Suprapubic skin (tissue), 4 donors: ENCODE measurements around the gene LAMC3. TPM values are rescaled to one million over a fixed set of nuclear protein-coding genes. Genes with fewer than 3 reads are reported as not detected.

Experiments used
- DNase-seq, 2 donors: peaks; one replicate each; pipeline ENCODE4 v3.0.0-alpha.2; 2019; ENCODE audit warnings: low spot score in 2 of 2
- H3K27ac ChIP-seq: fragments of 200-600 bp; sonication (generic); one replicate; pipeline ENCODE4 v1.5.1; 2019
- H3K27me3 ChIP-seq: fragments of 200-600 bp; sonication (generic); one replicate; pipeline ENCODE4 v1.5.1; 2019
- H3K36me3 ChIP-seq: fragments of 200-600 bp; sonication (generic); one replicate; pipeline ENCODE4 v1.5.1; 2019
- H3K4me1 ChIP-seq: fragments of 200-600 bp; sonication (generic); one replicate; pipeline ENCODE4 v1.5.1; 2019
- H3K4me3 ChIP-seq: fragments of 200-600 bp; sonication (generic); one replicate; pipeline ENCODE4 v1.5.1; 2019; ENCODE audit warnings: mild to moderate bottlenecking
- H3K9me3 ChIP-seq: fragments of 200-600 bp; sonication (generic); one replicate; pipeline ENCODE4 v1.5.1; 2019
- EP300 ChIP-seq: sonication (generic); formaldehyde crosslinking; IDR thresholded peaks from one replicate; pipeline ENCODE4 v1.6.1; 2017; ENCODE audit warnings: antibody characterized with exemption
- POLR2A ChIP-seq, 2 donors: fragments of 450-650 bp; IDR thresholded peaks; one replicate each; pipeline ENCODE4 v1.6.1; 2017; ENCODE audit warnings: antibody characterized with exemption in 2 of 2, mild to moderate bottlenecking in 2 of 2, moderate library complexity in 2 of 2
- POLR2AphosphoS5 ChIP-seq, 3 donors: sonication (generic); formaldehyde crosslinking; IDR thresholded peaks; one replicate each; pipeline ENCODE4 v1.6.1; 2017; ENCODE audit warnings: antibody characterized with exemption in 3 of 3
- WGBS: methylation state at CpG from one replicate; pipeline ENCODE4 v1.1.5; 2018; 5-methylcytosine and 5-hydroxymethylcytosine counted together
- total RNA-seq, 4 donors: library from RNA; depleted of rRNA; stranded (reverse); fragments of >200 nt; gene quantifications; one replicate each; pipeline ENCODE4 v1.1.0, GENCODE V29; 2016
- TF ChIP-seq, protein P1 (sequence below), 2 donors: fragments of 200-600 bp in 1 of 2; fragments of 450-650 bp in 1 of 2; sonication (generic) in 1 of 2; IDR thresholded peaks; one replicate each; pipeline ENCODE4 v1.5.1; 2016 to 2019; ENCODE audit warnings: antibody characterized with exemption in 2 of 2, mild to moderate bottlenecking in 1 of 2, moderate library complexity in 1 of 2

Gene LAMC3
- total RNA-seq, 4 donors from 2014 or later: 4.0 to 16.9 (median 5.2) TPM

DNA sequence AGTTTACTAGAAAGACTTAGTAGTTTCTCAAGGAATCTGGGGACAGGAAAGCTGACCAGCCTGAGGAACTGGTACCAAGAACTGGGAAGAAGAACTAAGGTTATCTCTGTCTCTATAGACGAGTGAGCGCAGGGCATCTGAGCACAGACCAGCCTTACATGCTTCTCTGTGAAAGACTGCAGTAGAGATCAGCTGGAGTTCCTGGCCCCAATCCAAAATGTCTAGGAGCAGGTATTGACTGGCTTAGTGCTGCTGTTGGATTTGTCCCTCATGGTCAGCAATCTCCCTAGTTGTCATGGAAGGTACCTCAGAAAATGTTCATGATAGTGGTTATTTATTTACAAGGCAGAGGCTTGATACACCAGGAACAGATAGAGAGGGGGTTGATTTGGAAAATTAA lies 129.7 kb downstream of the LAMC3 start:
- 96% methylated on average over 2 of the region's 2 CpGs for WGBS
- no peaks in the 10 kb centered on the region for H3K4me1 ChIP-seq
- no peak overlapping the region for H3K27ac ChIP-seq
- peaks cover 93% of the 10 kb centered on the region for H3K36me3 ChIP-seq
- H3K4me3 ChIP-seq: no peak overlapping the region
- no peak for DNase-seq
- TF ChIP-seq POLR2A (IDR thresholded peaks at IDR 0.05) (no peak), POLR2AphosphoS5 (IDR thresholded peaks at IDR 0.05) (no peak), EP300 (no peak)
- TF ChIP-seq, protein P1, sequence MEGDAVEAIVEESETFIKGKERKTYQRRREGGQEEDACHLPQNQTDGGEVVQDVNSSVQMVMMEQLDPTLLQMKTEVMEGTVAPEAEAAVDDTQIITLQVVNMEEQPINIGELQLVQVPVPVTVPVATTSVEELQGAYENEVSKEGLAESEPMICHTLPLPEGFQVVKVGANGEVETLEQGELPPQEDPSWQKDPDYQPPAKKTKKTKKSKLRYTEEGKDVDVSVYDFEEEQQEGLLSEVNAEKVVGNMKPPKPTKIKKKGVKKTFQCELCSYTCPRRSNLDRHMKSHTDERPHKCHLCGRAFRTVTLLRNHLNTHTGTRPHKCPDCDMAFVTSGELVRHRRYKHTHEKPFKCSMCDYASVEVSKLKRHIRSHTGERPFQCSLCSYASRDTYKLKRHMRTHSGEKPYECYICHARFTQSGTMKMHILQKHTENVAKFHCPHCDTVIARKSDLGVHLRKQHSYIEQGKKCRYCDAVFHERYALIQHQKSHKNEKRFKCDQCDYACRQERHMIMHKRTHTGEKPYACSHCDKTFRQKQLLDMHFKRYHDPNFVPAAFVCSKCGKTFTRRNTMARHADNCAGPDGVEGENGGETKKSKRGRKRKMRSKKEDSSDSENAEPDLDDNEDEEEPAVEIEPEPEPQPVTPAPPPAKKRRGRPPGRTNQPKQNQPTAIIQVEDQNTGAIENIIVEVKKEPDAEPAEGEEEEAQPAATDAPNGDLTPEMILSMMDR (IDR thresholded peaks at IDR 0.05): no peak
- H3K27me3 ChIP-seq: no peaks in the 10 kb centered on the region
- H3K9me3 ChIP-seq: no peaks in the 10 kb centered on the region

DNA sequence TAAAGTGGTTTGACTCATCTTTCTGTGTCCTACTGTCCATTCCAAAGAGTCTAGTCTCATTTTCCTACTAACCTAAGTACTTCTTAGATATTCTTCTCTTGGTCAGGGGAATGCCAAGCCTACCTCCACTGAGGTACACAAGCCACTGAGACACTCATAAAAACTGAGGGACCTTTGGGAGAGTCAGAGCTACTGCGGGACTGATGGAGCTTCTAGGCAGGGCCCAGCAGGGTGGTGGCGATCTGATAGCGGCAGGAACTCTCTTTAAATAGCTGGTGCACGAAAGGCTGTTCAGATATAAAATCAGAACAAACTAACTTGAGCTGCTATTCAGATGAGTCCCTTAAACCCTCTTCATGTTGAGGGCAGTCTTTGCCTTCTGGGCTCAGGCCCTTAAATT lies 131.1 kb downstream of the LAMC3 start:
- Histone ChIP-seq H3K4me1 (no peaks in the 10 kb centered on the region), H3K4me3 (no peak overlapping the region), H3K36me3 (peaks cover 95% of the 10 kb centered on the region), H3K27me3 (no peaks in the 10 kb centered on the region), H3K27ac (no peak overlapping the region), H3K9me3 (no peaks in the 10 kb centered on the region)
- WGBS: 96% methylated on average over 4 of the region's 4 CpGs
- TF ChIP-seq EP300: no peak
- TF ChIP-seq, protein P1 (IDR thresholded peaks at IDR 0.05): no peak
- no peak for TF ChIP-seq POLR2A (IDR thresholded peaks at IDR 0.05)
- no peak for TF ChIP-seq POLR2AphosphoS5 (IDR thresholded peaks at IDR 0.05)
- no peak for DNase-seq

DNA sequence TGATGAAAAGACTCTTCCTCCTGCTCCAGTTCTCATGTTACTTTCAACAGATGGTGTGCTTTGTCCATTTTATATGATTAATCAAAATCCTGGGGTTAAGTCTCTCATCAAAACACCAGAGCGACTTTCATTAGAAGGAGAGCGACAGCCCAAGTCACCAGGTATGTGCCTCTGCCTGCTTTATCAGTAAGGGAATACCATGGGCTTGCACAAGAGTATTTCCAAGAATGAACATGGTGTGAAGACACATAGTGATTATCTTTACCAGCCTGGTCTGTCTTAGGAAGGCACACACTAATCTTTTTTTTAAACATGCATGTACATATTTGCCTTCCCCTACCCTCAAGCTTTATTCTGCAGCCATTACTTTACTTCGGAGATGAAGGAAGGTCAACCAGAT lies 131.6 kb downstream of the LAMC3 start:
- H3K27me3 ChIP-seq: no peaks in the 10 kb centered on the region
- TF ChIP-seq EP300: no peak
- no peak for TF ChIP-seq POLR2A (IDR thresholded peaks at IDR 0.05)
- no peak for TF ChIP-seq POLR2AphosphoS5 (IDR thresholded peaks at IDR 0.05)
- TF ChIP-seq, protein P1 (IDR thresholded peaks at IDR 0.05): no peak
- WGBS: 93% methylated on average over 3 of the region's 3 CpGs
- DNase-seq: no peak
- no peaks in the 10 kb centered on the region for H3K9me3 ChIP-seq
- no peak overlapping the region for H3K27ac ChIP-seq
- peaks cover 95% of the 10 kb centered on the region for H3K36me3 ChIP-seq
- H3K4me3 ChIP-seq: no peak overlapping the region
- no peaks in the 10 kb centered on the region for H3K4me1 ChIP-seq

DNA sequence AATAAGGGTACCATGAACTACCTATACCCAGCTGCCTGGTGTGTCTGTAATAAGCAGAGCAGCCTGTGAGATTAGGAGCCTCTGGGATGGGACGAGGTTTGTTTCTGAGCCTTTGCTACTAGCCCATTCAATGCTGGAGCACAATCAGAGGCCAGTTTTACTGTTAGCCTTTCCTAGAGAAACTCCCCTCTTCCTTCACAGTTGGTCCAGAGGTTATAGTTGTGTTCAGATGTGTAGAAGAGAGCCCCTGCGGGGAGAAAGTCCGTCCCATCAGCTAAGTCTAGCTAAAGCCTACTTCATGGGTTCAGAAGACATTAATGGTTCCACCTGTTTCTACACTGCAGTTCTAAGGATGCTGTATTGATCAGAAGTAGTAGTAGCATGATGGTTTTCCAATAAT lies 133.2 kb downstream of the LAMC3 start:
- Histone ChIP-seq H3K4me1 (no peaks in the 10 kb centered on the region), H3K27me3 (no peaks in the 10 kb centered on the region), H3K4me3 (no peak overlapping the region), H3K9me3 (no peaks in the 10 kb centered on the region), H3K36me3 (peaks cover 95% of the 10 kb centered on the region), H3K27ac (no peak overlapping the region)
- TF ChIP-seq, protein P1 (IDR thresholded peaks at IDR 0.05): no peak
- TF ChIP-seq EP300: no peak
- TF ChIP-seq POLR2AphosphoS5 (IDR thresholded peaks at IDR 0.05): no peak
- no peak for TF ChIP-seq POLR2A (IDR thresholded peaks at IDR 0.05)
- no peak for DNase-seq
- 98% methylated on average over 3 of the region's 3 CpGs for WGBS

Other genes starting within 250 kb of the LAMC3 start
- gene ABL1, start 173.9 kb upstream of the LAMC3 start, total RNA-seq: 10 to 100 TPM; 31.3 to 40.4 (median 34.8) TPM
- not detected for gene QRFP, start 112.4 kb upstream of the LAMC3 start, total RNA-seq
- gene FIBCD1, start 69.9 kb upstream of the LAMC3 start, total RNA-seq: not detected
- 10 to 100 TPM; 15.2 to 28.7 (median 21.0) TPM for gene AIF1L, start 87.4 kb downstream of the LAMC3 start, total RNA-seq
- 100 to 1,000 TPM in 1 of 4 donors, 10 to 100 TPM in 3; 36.1 to 104 (median 69.6) TPM for gene NUP214, start 116.4 kb downstream of the LAMC3 start, total RNA-seq